IMR-90 (cell line): ENCODE results near the gene MAGED2. TPM values are rescaled to one million over a fixed set of nuclear protein-coding genes. Genes with fewer than 3 reads are reported as not detected.

ENCODE experiments used
- ATAC-seq: fragments of 200-7000 bp; cut with Tn5 transposase; 2 replicates; pipeline ENCODE4 v1.9.1; 2020; ENCODE audit warnings: low read depth, mild to moderate bottlenecking, moderate library complexity
- BruUV-seq: library from RNA; stranded (reverse); fragments of 400-500 nt; replicated peaks from 2 replicates; lab custom pipeline; 2021; lab: Mats Ljungman, UMichigan
- CTCF ChIA-PET: fragments of 300-600 bp; formaldehyde crosslinking; extraction: SDS; loops from one replicate; lab custom pipeline; 2021; ENCODE audit warnings: antibody characterized with exemption; lab: Yijun Ruan, JAX
- POLR2A ChIA-PET: fragments of 300-600 bp; sonication (Branson Sonifier 250); formaldehyde crosslinking; loops from one replicate; lab custom pipeline; 2022; ENCODE audit warnings: antibody characterized with exemption; ENCODE audit not compliant: unreplicated experiment; lab: Charles Lee
- DNase-seq: peaks from one replicate; pipeline ENCODE4 v3.0.0; 2013
- H2AFZ ChIP-seq: replicated peaks from 2 replicates; pipeline ENCODE3; 2013; ENCODE audit warnings: low read length, mild to moderate bottlenecking; ENCODE audit not compliant: poor library complexity
- H2AK5ac ChIP-seq: 2 replicates; pipeline ENCODE4 v1.6.1; 2013; ENCODE audit warnings: low read depth, low read length, inconsistent platforms
- H2AK9ac ChIP-seq: replicated peaks from 2 replicates; pipeline ENCODE3; 2013; ENCODE audit warnings: mild to moderate bottlenecking, low read depth, low read length, moderate library complexity; ENCODE audit not compliant: poor library complexity
- H2BK120ac ChIP-seq: 2 replicates; pipeline ENCODE4 v1.6.1; 2013; ENCODE audit warnings: low read depth, low read length, inconsistent platforms
- H2BK15ac ChIP-seq: 3 replicates; pipeline ENCODE4 v1.6.1; 2013; ENCODE audit warnings: low read depth, low read length, inconsistent platforms
- H2BK20ac ChIP-seq: 2 replicates; pipeline ENCODE4 v1.6.1; 2013; ENCODE audit warnings: low read depth, mild to moderate bottlenecking, inconsistent platforms, low read length, moderate library complexity
- H2BK5ac ChIP-seq: 2 replicates; pipeline ENCODE4 v1.6.1; 2013; ENCODE audit warnings: mild to moderate bottlenecking, low read depth, low read length, inconsistent platforms; ENCODE audit not compliant: poor library complexity, severe bottlenecking
- H3K14ac ChIP-seq: replicated peaks from 2 replicates; pipeline ENCODE4 v1.6.1; 2013; ENCODE audit warnings: low read depth, low read length, inconsistent platforms
- H3K18ac ChIP-seq: 2 replicates; pipeline ENCODE4 v1.6.1; 2013; ENCODE audit warnings: low read depth, low read length, control low read depth
- H3K23ac ChIP-seq: 2 replicates; pipeline ENCODE4 v1.6.1; 2013; ENCODE audit warnings: low read depth, low read length, inconsistent platforms
- H3K27ac ChIP-seq: 2 replicates; pipeline ENCODE4 v1.5.1; 2013; ENCODE audit warnings: mild to moderate bottlenecking, control low read depth, low read length; ENCODE audit not compliant: insufficient read depth
- H3K27me3 ChIP-seq: 2 replicates; pipeline ENCODE4 v1.6.1; 2013; ENCODE audit warnings: low read length; ENCODE audit not compliant: control insufficient read depth, insufficient read depth
- H3K36me3 ChIP-seq: 2 replicates; pipeline ENCODE4 v1.6.1; 2013; ENCODE audit warnings: low read length, mixed read lengths; ENCODE audit not compliant: control insufficient read depth, insufficient read depth
- H3K4ac ChIP-seq: 2 replicates; pipeline ENCODE4 v1.6.1; 2013; ENCODE audit warnings: low read depth, low read length, inconsistent platforms
- H3K4me1 ChIP-seq: 2 replicates; pipeline ENCODE4 v1.6.1; 2013; ENCODE audit warnings: low read length, mixed read lengths; ENCODE audit not compliant: control insufficient read depth, insufficient read depth
- H3K4me2 ChIP-seq: 2 replicates; pipeline ENCODE4 v1.6.1; 2013; ENCODE audit warnings: low read depth, mild to moderate bottlenecking, control low read depth, low read length, moderate library complexity
- H3K4me3 ChIP-seq: 2 replicates; pipeline ENCODE4 v1.5.1; 2013; ENCODE audit warnings: low read depth, mild to moderate bottlenecking, control low read depth, low read length, moderate library complexity; ENCODE audit not compliant: insufficient read depth
- H3K56ac ChIP-seq: 2 replicates; pipeline ENCODE4 v1.6.1; 2013; ENCODE audit warnings: low read length, inconsistent platforms; ENCODE audit not compliant: insufficient read depth; ENCODE audit errors: extremely low read depth
- H3K79me1 ChIP-seq, 2 experiments: 2 replicates each; pipeline ENCODE4 v1.6.1; 2013; ENCODE audit warnings: low read length in 2 of 2, inconsistent platforms in 1 of 2, low read depth in 1 of 2
- H3K9ac ChIP-seq: 2 replicates; pipeline ENCODE4 v1.6.1; 2013; ENCODE audit warnings: low read depth, low read length, control low read depth
- H3K9me1 ChIP-seq: 2 replicates; pipeline ENCODE4 v1.6.1; 2013; ENCODE audit warnings: low read length, inconsistent platforms; ENCODE audit not compliant: insufficient read depth
- H3K9me3 ChIP-seq: 2 replicates; pipeline ENCODE4 v1.6.1; 2013; ENCODE audit warnings: low read length; ENCODE audit not compliant: control insufficient read depth, insufficient read depth
- H4K20me1 ChIP-seq: 2 replicates; pipeline ENCODE4 v1.6.1; 2013; ENCODE audit warnings: low read length, inconsistent platforms; ENCODE audit not compliant: insufficient read depth
- H4K5ac ChIP-seq: 2 replicates; pipeline ENCODE4 v1.6.1; 2013; ENCODE audit warnings: mild to moderate bottlenecking, low read depth, low read length, control low read depth
- H4K8ac ChIP-seq, 2 experiments: 2 replicates each; pipeline ENCODE4 v1.6.1; 2013; ENCODE audit warnings: low read depth in 2 of 2, low read length in 2 of 2, control low read depth in 1 of 2, inconsistent platforms in 1 of 2
- H4K91ac ChIP-seq: 2 replicates; pipeline ENCODE4 v1.6.1; 2013; ENCODE audit warnings: low read depth, low read length, inconsistent platforms; ENCODE audit not compliant: insufficient read depth
- BHLHE40 ChIP-seq: fragments of 150-350 bp; IDR thresholded peaks from 2 replicates; pipeline ENCODE4 v1.6.1; 2016; ENCODE audit warnings: mild to moderate bottlenecking, low read depth, low read length
- FOS ChIP-seq: fragments of 150-350 bp; IDR thresholded peaks from 2 replicates; pipeline ENCODE4 v1.6.1; 2016; ENCODE audit warnings: low read depth, low read length
- MAZ ChIP-seq: IDR thresholded peaks from 2 replicates; pipeline ENCODE4 v1.6.1; 2012; ENCODE audit warnings: low read depth, mild to moderate bottlenecking, low read length, improper control_type of control experiment, moderate library complexity, borderline replicate concordance
- NFE2L2 ChIP-seq: fragments of 150-350 bp; IDR thresholded peaks from 2 replicates; pipeline ENCODE4 v1.6.1; 2016; ENCODE audit warnings: low read depth, mild to moderate bottlenecking, low read length
- POLR2A ChIP-seq: IDR thresholded peaks from 2 replicates; pipeline ENCODE4 v1.6.1; 2012; ENCODE audit warnings: mild to moderate bottlenecking, low read depth, low read length
- RAD21 ChIP-seq: IDR thresholded peaks from 2 replicates; pipeline ENCODE4 v1.6.1; 2012; ENCODE audit warnings: low read length, improper control_type of control experiment
- RFX5 ChIP-seq: IDR thresholded peaks from 2 replicates; pipeline ENCODE4 v1.8.0; 2012; ENCODE audit warnings: low read depth, mild to moderate bottlenecking, low read length, moderate library complexity
- WGBS, 2 experiments: methylation state at CpG; one replicate each; pipeline versions ENCODE4 v1.1.5 to v1.1.7; 2013; ENCODE audit warnings: missing lambda C conversion rate in 2 of 2; ENCODE audit not compliant: insufficient read length in 1 of 2; ENCODE audit errors: extremely low coverage in 2 of 2; 5-methylcytosine and 5-hydroxymethylcytosine counted together
- dilution Hi-C: fragments of 300-500 bp; cut with HindIII; formaldehyde crosslinking; loops from one replicate; pipeline ENCODE4 v1.14.3; 2018; ENCODE audit warnings: low sequenced_read_pairs; ENCODE audit not compliant: unreplicated experiment
- in situ Hi-C: fragments of 300-500 bp; cut with MboI; formaldehyde crosslinking; loops from 3 replicates; pipeline ENCODE4 v1.14.3; 2019; ENCODE audit warnings: low sequenced_read_pairs, inconsistent platforms, mixed read lengths
- intact Hi-C: fragments of 100-400 bp; cut with micrococcal nuclease; formaldehyde crosslinking; loops from 2 replicates; pipeline ENCODE4 v1.10.0; 2022
- polyA plus RNA-seq, 3 experiments: library from polyadenylated mRNA; depleted of rRNA; stranded (reverse); fragments of >200 nt; gene quantifications; 2 replicates each; pipeline ENCODE4 v1.2.3, GENCODE V29; 2012; ENCODE audit warnings: low replicate concordance in 1 of 3
- total RNA-seq: library from RNA; depleted of rRNA; stranded (reverse); fragments of >200 nt; gene quantifications from 2 replicates; pipeline ENCODE4 v1.2.3, GENCODE V29; 2012
- TF ChIP-seq, protein P1 (sequence below): fragments of 150-350 bp; IDR thresholded peaks from 2 replicates; pipeline ENCODE4 v1.6.1; 2016; ENCODE audit warnings: low read depth, mild to moderate bottlenecking, low read length, moderate library complexity, borderline replicate concordance
- TF ChIP-seq, protein P2 (sequence below): fragments of 150-350 bp; IDR thresholded peaks from 2 replicates; pipeline ENCODE4 v1.6.1; 2017; ENCODE audit warnings: mild to moderate bottlenecking, antibody characterized with exemption, low read length, low read depth

Gene MAGED2
- total and polyA plus RNA-seq, 2 of the 4 experiments (the other 2 are of a cell fraction), result 301 to 341 TPM

DNA sequence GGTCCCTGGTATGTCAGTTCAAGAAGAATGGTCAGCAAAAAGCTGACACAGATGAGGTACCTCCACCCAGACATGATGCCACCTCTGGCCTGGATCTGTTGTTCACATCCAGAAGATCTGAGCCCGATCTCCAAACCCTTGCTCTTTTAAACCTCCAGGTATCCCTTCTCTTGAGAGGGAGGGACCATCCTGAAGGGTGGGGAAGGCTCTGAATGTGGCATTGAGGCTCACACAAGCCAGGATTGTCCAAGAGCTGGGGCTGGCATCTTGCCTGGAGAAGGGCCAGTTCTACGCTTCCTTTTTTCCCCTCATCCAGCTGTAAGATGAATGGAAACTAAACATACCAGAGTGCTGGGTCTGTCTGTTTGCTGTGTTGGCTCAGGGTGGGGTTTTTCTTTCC lies 9.4 kb upstream of the MAGED2 start, which contains the start of gene ITIH6:
ITIH6 (minus strand) TSS at position 119 of the 400 bp plus-strand sequence; CDS start at position 74, 45 bp downstream.
- no peak within 1 kb of the TSS for H3K4ac ChIP-seq
- H2AK5ac ChIP-seq, result no peak within 1 kb of the TSS
- ATAC-seq, result no peak
- TF ChIP-seq POLR2A, result no peak
- TF ChIP-seq FOS, result no peak
- no peak for TF ChIP-seq RAD21
- TF ChIP-seq RFX5, result no peak
- TF ChIP-seq, protein P1, sequence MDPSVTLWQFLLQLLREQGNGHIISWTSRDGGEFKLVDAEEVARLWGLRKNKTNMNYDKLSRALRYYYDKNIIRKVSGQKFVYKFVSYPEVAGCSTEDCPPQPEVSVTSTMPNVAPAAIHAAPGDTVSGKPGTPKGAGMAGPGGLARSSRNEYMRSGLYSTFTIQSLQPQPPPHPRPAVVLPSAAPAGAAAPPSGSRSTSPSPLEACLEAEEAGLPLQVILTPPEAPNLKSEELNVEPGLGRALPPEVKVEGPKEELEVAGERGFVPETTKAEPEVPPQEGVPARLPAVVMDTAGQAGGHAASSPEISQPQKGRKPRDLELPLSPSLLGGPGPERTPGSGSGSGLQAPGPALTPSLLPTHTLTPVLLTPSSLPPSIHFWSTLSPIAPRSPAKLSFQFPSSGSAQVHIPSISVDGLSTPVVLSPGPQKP, result no peak
- no peak for TF ChIP-seq NFE2L2
- TF ChIP-seq MAZ, result no peak
- TF ChIP-seq, protein P2, sequence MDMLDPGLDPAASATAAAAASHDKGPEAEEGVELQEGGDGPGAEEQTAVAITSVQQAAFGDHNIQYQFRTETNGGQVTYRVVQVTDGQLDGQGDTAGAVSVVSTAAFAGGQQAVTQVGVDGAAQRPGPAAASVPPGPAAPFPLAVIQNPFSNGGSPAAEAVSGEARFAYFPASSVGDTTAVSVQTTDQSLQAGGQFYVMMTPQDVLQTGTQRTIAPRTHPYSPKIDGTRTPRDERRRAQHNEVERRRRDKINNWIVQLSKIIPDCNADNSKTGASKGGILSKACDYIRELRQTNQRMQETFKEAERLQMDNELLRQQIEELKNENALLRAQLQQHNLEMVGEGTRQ, result no peak
- TF ChIP-seq BHLHE40, result no peak
- H2AFZ ChIP-seq, result no peak within 1 kb of the TSS
- H3K4me1 ChIP-seq, result no peaks in the 10 kb centered on the region
- no peaks in the 10 kb centered on the region for H3K79me1 ChIP-seq
- H3K27ac ChIP-seq, result no peak within 1 kb of the TSS
- no peaks in the 10 kb centered on the region for H3K9me1 ChIP-seq
- H3K4me3 ChIP-seq, result no peak within 1 kb of the TSS
- BruUV-seq, result no TSS peak
- in situ Hi-C loops (no loop called here), intact Hi-C loops (no loop called here), dilution Hi-C loops (no loop called here)
- no peak within 1 kb of the TSS for H2BK120ac ChIP-seq
- no peak within 1 kb of the TSS for H2BK15ac ChIP-seq
- no peak within 1 kb of the TSS for H3K56ac ChIP-seq
- no peak within 1 kb of the TSS for H3K18ac ChIP-seq
- WGBS, 2 experiments, result no CpG with 5 or more reads among the region's 2 CpGs
- no peak within 1 kb of the TSS for H2AK9ac ChIP-seq
- no peak within 1 kb of the TSS for H3K9ac ChIP-seq
- POLR2A ChIA-PET, result no interaction called here
- CTCF ChIA-PET, result no interaction called here
- H4K91ac ChIP-seq, result no peak within 1 kb of the TSS
- H3K4me2 ChIP-seq, result no peak within 1 kb of the TSS
- no peak within 1 kb of the TSS for H4K8ac ChIP-seq
- H2BK5ac ChIP-seq, result no peak within 1 kb of the TSS
- H3K14ac ChIP-seq, result no peak within 1 kb of the TSS
- no peaks in the 10 kb centered on the region for H3K36me3 ChIP-seq
- no peak for DNase-seq
- H3K27me3 ChIP-seq, result peaks cover 22% of the 10 kb centered on the region
- H4K20me1 ChIP-seq, result no peaks in the 10 kb centered on the region
- no peak within 1 kb of the TSS for H3K23ac ChIP-seq
- H4K5ac ChIP-seq, result no peak within 1 kb of the TSS
- no peaks in the 10 kb centered on the region for H3K9me3 ChIP-seq
- no peak within 1 kb of the TSS for H2BK20ac ChIP-seq
